HG03521 (cell line): ENCODE data around the gene RNASE1.
"Not testable (repeated sequence)": the region's sequence is repeated elsewhere in the genome, so short reads cannot be mapped to it uniquely, and the experiment has no call there.

Experiments used
- ATAC-seq: cut with Tn5 transposase; IDR thresholded peaks from one replicate; pipeline ENCODE4 v1.9.1; 2021; ENCODE audit warnings: mild to moderate bottlenecking, moderate library complexity; ENCODE audit not compliant: unreplicated experiment

RNASE1 gene

GRCh38 chr14:20775043-20775442 lies 27.6 kb downstream of the RNASE1 start:
- ATAC-seq, result no peak

GRCh38 chr14:20774258-20774824 lies 28.3 kb downstream of the RNASE1 start:
- no peak for ATAC-seq

GRCh38 chr14:20772650-20773049 lies 30.0 kb downstream of the RNASE1 start:
- no peak for ATAC-seq

GRCh38 chr14:20769421-20769820 lies 33.2 kb downstream of the RNASE1 start:
- no peak for ATAC-seq

- ATAC-seq, result no peak
These were observed 34.1 kb downstream of the RNASE1 start for GRCh38 chr14:20768593-20768892.

GRCh38 chr14:20760950-20761349 lies 41.7 kb downstream of the RNASE1 start:
- no peak for ATAC-seq

- not testable (repeated sequence) for ATAC-seq
These were observed 43.2 kb downstream of the RNASE1 start for GRCh38 chr14:20759465-20759864.

GRCh38 chr14:20757965-20758364 lies 44.7 kb downstream of the RNASE1 start:
- no peak for ATAC-seq

GRCh38 chr14:20755037-20755436 lies 47.6 kb downstream of the RNASE1 start:
- ATAC-seq, result no peak

GRCh38 chr14:20754308-20754707 lies 48.3 kb downstream of the RNASE1 start:
- no peak for ATAC-seq

GRCh38 chr14:20751963-20752562 lies 50.6 kb downstream of the RNASE1 start:
- ATAC-seq, result no peak
